Measurements from ENCODE around the gene UBLCP1.

DNA sequence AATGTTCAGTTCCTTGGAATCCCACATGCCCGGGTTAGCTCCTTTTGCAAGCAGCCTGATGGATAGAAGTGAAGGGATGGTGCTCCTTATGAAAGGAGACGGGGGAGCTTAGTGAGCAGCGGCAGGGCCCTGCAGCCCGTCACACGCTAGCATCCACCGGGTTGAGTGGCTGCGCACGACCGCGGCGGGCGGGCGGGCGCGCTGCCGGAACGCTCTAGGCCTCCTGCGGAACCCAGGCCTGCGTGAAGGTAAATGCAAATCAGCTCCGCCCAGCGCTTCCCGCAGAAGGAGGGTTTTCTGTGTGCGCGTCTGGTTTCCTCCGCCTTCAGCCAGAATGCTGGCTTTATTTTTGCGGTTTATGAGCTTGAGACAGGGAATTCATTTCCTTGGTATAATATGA, 47.4 kb downstream of the UBLCP1 start:
- TF ChIP-seq, protein P1, sequence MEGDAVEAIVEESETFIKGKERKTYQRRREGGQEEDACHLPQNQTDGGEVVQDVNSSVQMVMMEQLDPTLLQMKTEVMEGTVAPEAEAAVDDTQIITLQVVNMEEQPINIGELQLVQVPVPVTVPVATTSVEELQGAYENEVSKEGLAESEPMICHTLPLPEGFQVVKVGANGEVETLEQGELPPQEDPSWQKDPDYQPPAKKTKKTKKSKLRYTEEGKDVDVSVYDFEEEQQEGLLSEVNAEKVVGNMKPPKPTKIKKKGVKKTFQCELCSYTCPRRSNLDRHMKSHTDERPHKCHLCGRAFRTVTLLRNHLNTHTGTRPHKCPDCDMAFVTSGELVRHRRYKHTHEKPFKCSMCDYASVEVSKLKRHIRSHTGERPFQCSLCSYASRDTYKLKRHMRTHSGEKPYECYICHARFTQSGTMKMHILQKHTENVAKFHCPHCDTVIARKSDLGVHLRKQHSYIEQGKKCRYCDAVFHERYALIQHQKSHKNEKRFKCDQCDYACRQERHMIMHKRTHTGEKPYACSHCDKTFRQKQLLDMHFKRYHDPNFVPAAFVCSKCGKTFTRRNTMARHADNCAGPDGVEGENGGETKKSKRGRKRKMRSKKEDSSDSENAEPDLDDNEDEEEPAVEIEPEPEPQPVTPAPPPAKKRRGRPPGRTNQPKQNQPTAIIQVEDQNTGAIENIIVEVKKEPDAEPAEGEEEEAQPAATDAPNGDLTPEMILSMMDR (IDR thresholded peaks at IDR 0.05) = no peak
- TF ChIP-seq EZH2 (IDR thresholded peaks at IDR 0.05; ENCODE audit: borderline replicate concordance, insufficient read depth, low read depth, low read length, poor library complexity, severe bottlenecking) = no peak
